GM12875 (cell line): ENCODE results near the gene MIF4GD.

Experiments
- H3K4me3 ChIP-seq: one replicate; pipeline ENCODE4 v1.5.1; 2011; ENCODE audit warnings: low read depth, low read length, control low read depth
- TF ChIP-seq, protein P1 (sequence below): IDR thresholded peaks from 2 replicates; pipeline ENCODE4 v1.5.1; 2011; ENCODE audit warnings: low read depth, mild to moderate bottlenecking, control low read depth, inconsistent platforms, low read length, moderate library complexity, borderline replicate concordance; ENCODE audit not compliant: insufficient read depth

MIF4GD gene

DNA sequence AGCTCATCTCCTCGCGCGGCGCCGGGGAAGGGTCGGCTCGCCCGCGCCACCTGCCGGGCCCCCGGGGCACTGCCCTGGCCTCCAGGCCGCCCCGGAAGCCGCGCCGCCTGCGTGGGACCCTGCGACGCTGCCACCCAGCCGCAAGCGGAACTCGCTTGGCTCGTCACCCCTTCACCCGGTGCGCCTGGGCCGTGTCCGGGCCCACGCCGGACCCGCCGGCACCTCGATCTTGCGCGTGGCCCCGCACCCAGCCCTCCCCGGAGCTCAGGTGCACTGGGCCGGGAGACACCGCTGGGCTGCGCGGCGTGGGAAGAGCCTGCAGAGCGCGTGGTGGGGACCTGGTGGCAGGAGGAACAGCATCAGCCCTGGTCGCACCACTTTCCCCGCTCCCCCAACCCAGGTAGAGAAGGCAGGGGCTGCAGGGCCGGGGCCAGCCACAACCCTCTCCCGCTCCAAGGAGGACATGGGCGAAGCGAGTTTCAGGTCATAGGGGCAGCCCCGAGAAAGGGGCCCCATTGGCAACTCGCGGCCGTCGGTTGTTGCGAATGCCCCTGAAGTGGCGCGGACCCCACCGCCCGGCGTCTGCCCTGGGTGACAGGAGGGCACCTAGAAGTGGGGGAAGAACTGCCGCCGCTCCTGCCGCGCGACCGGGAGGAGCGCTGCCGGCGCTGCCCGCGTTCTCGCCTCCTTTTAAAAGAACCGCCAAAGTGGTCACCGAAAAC lies 363 bp upstream of the MIF4GD start:
- peak overlapping the region; percentile 89 for H3K4me3 ChIP-seq
- TF ChIP-seq, protein P1, sequence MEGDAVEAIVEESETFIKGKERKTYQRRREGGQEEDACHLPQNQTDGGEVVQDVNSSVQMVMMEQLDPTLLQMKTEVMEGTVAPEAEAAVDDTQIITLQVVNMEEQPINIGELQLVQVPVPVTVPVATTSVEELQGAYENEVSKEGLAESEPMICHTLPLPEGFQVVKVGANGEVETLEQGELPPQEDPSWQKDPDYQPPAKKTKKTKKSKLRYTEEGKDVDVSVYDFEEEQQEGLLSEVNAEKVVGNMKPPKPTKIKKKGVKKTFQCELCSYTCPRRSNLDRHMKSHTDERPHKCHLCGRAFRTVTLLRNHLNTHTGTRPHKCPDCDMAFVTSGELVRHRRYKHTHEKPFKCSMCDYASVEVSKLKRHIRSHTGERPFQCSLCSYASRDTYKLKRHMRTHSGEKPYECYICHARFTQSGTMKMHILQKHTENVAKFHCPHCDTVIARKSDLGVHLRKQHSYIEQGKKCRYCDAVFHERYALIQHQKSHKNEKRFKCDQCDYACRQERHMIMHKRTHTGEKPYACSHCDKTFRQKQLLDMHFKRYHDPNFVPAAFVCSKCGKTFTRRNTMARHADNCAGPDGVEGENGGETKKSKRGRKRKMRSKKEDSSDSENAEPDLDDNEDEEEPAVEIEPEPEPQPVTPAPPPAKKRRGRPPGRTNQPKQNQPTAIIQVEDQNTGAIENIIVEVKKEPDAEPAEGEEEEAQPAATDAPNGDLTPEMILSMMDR: peak; percentile 90

DNA sequence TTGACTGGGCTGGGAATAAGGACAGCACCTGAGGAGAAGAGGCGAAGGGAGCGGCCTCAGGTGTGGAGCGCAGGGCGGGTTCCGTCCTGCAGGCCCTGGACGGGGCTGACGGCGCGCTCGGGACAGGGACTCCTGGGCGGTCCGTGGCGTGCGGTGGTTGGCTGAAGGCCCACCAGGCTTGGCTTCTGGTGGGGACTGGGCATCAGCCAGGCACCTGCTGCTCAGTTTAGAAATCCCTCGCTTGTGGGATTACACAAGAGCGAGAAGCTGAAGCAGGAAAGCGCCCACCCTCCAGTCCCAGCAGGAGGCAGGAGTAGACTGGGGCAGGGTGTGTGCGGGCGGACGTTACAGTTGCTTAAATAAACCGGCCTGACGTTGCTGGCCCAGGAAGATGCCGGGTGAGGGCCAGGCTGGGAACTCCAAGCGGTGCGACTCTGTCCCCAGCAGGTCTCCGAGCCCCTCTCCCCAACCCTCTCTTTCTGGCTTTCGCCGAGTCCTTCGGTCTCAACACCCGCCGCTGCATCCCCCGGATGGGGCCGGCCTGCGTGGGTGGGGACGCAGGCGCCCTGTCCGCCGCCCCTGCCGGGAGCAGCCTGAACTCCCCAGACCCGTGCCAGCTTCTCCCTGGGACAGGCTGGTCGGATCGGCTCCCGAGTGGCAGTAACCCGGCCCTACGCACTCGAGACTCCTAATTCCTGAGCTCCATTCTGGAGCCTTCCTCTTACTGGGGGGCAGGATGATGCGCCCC lies 639 bp downstream of the MIF4GD start:
- TF ChIP-seq, protein P1: peak; percentile 58
- H3K4me3 ChIP-seq: peak overlapping the region; percentile 88

DNA sequence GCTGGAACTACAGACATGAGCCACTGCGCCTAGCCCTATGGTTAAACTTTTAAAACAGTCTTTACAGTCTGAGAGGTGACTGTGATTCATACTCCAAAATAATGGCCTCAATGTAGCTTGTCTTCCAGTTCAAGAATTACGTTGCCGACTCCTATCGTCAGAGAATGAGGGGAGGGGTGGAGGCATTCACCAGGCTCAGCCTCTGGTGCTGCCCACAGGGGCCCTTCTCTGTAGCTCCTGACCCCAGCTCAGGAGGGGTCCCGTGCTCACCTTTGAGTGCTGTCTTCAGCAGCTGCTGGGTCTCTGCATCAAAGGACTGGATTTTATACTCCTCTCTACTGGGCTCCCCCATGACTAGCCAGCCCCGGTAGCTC lies 1.2 kb downstream of the MIF4GD start:
- H3K4me3 ChIP-seq: peak overlapping the region; percentile 88
- TF ChIP-seq, protein P1: no peak

DNA sequence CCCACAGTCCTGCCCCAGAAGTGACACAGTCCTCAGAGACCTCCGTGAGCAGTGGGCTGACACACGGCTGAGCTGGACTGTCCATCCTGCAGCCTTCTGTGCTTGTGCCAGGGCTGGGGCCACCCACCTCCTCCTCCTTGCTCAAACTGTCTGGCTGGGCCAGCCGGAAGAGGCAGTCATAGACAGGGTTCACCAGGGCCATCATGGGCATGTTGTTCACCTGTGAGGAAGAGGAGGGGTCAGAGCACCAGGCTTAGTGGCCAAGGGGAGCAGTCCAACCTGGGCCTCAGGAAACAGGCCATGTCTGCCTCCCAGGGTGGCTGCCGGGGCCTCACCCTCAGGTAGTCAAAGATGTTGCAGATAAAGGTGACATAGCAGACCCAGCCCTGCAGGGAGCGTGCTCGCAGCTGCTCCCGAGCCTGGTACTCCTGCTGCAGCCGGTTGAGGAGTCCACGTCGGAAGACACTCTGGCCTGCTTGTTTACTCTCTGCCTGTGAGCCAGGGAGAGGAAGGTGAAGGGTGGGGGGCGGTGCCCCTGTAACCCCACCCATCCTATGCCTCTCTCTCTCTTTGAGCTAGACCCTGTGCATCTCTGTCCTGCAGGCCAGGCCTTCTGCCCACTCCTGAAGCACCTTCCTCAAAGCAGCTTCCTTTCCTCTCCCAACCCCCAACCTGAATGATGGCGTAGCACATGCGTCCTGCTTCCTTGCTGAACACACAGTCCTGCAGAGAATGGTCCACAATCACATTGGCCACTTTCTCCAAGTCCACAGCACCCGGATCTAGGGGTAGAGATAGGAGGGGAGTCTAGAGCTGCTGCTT lies 3.4 kb downstream of the MIF4GD start:
- no peak overlapping the region for H3K4me3 ChIP-seq
- TF ChIP-seq, protein P1: no peak

DNA sequence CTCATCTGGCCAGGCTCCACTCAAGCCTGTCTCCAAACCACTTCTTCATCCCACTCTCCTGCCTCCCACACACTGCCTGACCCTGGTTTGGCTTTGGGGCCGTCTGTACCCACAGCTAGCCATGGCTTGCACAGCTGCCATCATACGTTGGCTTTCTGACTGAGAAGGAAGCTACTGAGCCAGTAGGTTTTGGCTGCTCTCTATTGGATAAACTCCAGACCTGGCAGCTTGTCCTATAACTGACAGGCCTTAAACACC lies 3.9 kb downstream of the MIF4GD start:
- no peak overlapping the region for H3K4me3 ChIP-seq
- TF ChIP-seq, protein P1: no peak

DNA sequence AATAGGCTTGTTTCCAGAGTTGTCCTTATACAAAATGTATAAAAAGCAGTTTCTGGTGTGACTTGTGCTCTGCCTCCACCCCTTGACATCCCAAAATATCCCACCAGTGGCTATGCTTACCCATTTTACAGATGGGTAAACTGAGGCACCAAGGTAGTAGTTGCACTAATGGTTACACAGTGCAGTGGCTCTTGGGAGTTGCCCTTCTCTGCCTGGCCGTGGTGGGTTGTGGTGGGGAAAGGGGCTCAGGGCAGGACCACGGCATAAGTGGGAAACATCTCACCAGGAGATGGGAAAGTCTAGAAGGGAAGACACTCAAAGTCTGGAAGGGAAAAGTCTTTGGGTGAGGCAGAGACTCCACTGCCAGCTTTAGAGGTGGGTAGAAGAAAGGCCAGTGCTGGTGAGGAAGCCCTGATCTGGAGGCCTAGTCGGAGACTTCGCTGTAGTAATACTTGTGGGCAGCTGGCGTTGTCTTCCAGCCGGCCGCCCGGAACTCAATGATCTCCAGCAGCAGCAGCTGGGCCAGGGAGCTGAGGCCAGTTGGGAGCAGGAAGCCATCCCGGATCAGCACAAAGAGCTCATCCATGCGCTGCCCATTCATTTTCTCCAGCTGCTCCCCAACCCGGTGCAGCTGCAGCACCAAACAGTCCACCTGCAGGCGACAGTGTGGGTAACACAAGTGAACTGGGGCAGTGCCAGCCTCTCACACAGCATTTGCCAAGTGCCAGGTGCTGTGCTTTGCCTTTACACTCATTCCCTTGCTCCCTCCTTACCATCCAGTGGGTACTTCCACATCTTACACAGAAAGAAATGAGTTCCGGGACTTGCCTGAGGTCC lies 4.5 kb downstream of the MIF4GD start:
- no peak overlapping the region for H3K4me3 ChIP-seq
- TF ChIP-seq, protein P1: no peak
